ENCODE results near the gene ETFB.

The ETFB gene

DNA sequence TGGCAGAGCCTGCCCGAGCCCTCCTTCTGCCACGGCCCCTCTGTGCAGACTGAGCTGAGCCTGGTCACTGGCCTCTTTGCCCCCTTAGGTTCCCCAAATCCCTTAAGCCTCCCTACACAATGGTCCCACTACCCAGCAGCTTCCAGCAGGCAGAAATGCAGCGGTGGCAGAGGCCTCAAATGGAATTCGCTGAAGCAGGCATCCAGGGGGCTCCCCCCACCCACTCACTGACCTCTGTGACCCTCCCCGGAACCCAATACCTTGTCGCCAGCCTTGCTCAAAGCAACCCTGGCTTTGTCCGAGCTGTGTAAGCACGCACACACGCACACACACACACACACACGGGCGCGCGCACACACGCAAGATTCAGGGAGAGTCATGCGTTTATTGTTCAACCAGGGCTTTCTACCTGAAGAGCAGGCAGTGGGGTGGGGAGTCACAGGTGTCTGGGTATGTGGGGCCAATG is 21.8 kb upstream of the ETFB start, which contains the start of gene LIM2:
TSS of gene LIM2 (minus strand) at position 51 of the 466 bp plus-strand sequence. CDS start 531 bp downstream, outside the sequence.
- TF ChIP-seq, protein P1, sequence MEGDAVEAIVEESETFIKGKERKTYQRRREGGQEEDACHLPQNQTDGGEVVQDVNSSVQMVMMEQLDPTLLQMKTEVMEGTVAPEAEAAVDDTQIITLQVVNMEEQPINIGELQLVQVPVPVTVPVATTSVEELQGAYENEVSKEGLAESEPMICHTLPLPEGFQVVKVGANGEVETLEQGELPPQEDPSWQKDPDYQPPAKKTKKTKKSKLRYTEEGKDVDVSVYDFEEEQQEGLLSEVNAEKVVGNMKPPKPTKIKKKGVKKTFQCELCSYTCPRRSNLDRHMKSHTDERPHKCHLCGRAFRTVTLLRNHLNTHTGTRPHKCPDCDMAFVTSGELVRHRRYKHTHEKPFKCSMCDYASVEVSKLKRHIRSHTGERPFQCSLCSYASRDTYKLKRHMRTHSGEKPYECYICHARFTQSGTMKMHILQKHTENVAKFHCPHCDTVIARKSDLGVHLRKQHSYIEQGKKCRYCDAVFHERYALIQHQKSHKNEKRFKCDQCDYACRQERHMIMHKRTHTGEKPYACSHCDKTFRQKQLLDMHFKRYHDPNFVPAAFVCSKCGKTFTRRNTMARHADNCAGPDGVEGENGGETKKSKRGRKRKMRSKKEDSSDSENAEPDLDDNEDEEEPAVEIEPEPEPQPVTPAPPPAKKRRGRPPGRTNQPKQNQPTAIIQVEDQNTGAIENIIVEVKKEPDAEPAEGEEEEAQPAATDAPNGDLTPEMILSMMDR (IDR thresholded peaks at IDR 0.05; ENCODE audit: low read depth, low read length, missing control alignments): no peak
- no peak within 1 kb of the TSS for H3K4me3 ChIP-seq (ENCODE audit: low read depth, low read length)
- in situ Hi-C loops (cut with HindIII; ENCODE audit: low sequenced_read_pairs): no loop called here
- DNase-seq (ENCODE audit: low read depth): no peak

DNA sequence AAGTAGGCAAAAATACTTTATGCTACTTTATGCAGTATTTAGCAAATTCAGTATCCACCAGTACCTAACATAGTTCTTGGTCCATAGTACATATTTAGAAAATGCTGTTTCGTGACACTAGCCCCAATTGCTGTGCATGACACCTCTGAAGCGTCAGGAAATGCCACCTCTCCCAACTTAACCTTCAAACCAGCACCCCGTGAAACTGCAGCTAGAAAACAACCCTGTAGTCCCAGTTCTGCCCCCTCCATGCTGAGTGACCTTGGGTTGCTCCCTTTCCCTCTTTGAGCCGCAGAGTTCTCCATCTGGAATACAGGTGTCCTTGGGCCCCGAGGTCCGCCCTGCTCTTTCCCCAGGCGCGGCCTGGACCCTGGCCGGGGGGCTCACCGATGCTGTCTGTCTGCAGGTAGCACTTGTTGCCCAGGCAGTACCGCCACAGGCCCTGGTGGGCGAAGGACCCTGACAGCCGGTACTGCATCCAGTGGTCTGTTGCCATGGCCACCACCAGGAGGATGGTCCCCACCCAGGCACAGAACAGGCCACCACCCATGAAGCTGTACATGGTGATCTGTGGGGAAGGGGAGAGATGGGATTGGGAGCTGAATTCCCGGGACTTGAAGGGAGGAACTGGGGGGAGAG is 20.8 kb upstream of the ETFB start:
- DNase-seq (ENCODE audit: low read depth): no peak
- TF ChIP-seq, protein P1 (IDR thresholded peaks at IDR 0.05; ENCODE audit: low read depth, low read length, missing control alignments): no peak
- H3K4me3 ChIP-seq (ENCODE audit: low read depth, low read length): no peak overlapping the region

DNA sequence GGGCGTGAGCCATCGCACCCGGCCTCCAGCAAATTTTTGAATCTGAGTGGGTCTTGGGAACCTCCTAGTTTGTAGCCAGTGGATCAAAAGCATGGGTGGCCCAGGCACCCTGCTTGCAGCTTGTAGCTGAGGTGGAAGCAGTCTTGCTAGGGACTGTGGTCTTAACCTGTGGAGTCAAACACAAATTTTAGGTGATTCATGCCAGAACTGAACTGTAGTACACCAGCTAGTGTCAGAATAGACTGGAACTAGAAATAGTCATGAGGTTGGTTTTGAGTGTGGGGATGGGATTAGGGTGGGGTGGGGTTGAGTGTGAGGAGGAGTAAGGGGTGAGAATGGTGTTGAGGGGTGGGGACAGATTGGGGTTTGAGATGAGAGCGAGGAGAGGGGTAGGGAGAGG is 15.8 kb upstream of the ETFB start:
- no peak overlapping the region for H3K4me3 ChIP-seq (ENCODE audit: low read depth, low read length)
- TF ChIP-seq, protein P1 (IDR thresholded peaks at IDR 0.05; ENCODE audit: low read depth, low read length, missing control alignments): no peak
- DNase-seq (ENCODE audit: low read depth): no peak
- in situ Hi-C loops (cut with HindIII; ENCODE audit: low sequenced_read_pairs): no loop called here

More for the DNA sequence above, 20.8 kb upstream of the ETFB start:
- in situ Hi-C loops (cut with HindIII; ENCODE audit: low sequenced_read_pairs): no loop called here

DNA sequence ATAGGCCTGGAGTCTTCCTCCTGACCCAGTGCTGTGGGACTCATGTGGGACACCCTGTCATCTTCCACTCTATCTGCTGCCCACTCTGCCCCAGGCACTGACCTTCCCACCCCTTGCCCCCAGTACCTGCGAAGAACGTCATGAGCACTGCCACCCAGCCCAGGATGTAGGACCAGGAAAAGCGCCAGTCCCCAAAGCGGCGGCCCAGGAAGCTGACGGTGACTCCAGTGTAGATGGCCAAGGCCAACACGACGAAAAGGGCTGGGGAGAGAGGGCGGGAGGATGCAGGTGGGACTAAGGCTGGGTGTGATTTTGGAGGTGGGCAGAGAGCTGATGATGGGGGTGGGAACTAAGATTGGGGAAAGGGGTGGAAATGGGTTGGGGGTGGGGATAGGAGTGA is 14.2 kb upstream of the ETFB start:
- in situ Hi-C loops (cut with HindIII; ENCODE audit: low sequenced_read_pairs): no loop called here
- TF ChIP-seq, protein P1 (IDR thresholded peaks at IDR 0.05; ENCODE audit: low read depth, low read length, missing control alignments): no peak
- DNase-seq (ENCODE audit: low read depth): no peak
- no peak overlapping the region for H3K4me3 ChIP-seq (ENCODE audit: low read depth, low read length)

DNA sequence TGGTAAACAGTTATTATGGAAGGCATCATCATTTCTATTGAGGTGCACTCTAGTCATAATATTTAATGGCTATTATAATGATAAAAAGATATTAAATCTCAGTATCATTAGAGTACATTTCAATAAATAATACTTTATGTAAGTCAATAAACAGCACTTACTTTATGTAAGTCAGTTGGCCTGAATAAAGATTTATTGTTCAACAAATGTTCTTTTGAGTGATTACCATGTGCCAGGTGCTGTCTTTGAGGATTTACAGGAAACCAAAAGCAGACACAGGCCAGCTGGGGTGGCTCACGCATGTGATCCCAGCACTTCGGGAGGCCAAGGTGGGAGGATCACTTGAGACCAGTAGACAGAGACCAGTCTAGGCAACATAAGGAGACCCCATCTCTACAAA is 11.2 kb upstream of the ETFB start:
- DNase-seq (ENCODE audit: low read depth): no peak
- H3K4me3 ChIP-seq (ENCODE audit: low read depth, low read length): no peak overlapping the region
- in situ Hi-C loops (cut with HindIII; ENCODE audit: low sequenced_read_pairs): no loop called here
- TF ChIP-seq, protein P1 (IDR thresholded peaks at IDR 0.05; ENCODE audit: low read depth, low read length, missing control alignments): no peak

DNA sequence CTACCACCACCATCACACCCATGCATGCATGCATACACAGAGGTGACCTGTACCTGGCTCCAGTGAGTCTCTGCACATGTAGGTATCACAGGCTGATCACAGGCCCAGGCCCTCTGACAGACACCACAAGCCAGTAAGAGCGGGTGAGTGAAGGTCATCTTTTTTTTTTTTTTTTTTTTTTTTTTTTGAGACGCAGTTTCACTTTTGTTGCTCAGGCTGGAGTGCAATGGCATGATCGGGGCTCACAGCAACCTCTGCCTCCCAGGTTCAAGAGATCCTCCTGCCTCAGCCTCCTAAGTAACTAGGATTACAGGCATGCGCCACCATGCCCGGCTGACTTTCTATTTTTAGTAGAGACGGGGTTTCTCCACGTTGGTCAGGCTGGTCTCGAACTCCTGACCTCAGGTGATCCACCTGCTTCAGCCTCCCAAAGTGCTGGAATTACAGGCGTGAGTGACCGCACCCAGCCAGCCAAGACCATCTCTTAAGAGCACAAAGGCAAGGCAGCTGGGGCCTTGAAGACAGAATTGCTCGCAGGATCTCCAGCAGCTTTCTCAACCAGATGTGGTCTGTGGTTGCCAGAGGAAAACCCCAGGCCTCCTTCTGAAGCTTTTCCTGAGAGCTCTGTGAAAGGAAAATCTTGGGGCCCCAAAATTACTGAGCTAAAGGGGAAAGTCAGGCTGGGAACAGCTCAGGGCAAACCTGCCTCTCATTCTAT is 9.5 kb upstream of the ETFB start:
- no peak for DNase-seq (ENCODE audit: low read depth)
- TF ChIP-seq, protein P1 (IDR thresholded peaks at IDR 0.05; ENCODE audit: low read depth, low read length, missing control alignments): no peak
- in situ Hi-C loops (cut with HindIII; ENCODE audit: low sequenced_read_pairs): no loop called here
- H3K4me3 ChIP-seq (ENCODE audit: low read depth, low read length): no peak overlapping the region

Measured in astrocyte of the cerebellum (primary cell).